Lung (tissue), 16 donors: ENCODE results near the gene TOMM70. TPM values are rescaled to one million over a fixed set of nuclear protein-coding genes. Genes with fewer than 3 reads are reported as not detected.
"Not testable (repeated sequence)": the region's sequence is repeated elsewhere in the genome, so short reads cannot be mapped to it uniquely, and the experiment has no call there.

ENCODE experiments used
- ATAC-seq: fragments of 200-7000 bp; cut with Tn5 transposase; one replicate; pipeline ENCODE4 v1.9.1; 2020; ENCODE audit warnings: moderate number of reproducible peaks; ENCODE audit not compliant: insufficient read depth, low FRiP score
- DNase-seq, 3 donors: peaks; one replicate each; pipeline ENCODE4 v3.0.0-alpha.2; 2013 to 2017
- H3K27ac ChIP-seq, 2 donors: one replicate each; pipeline ENCODE4 v1.5.1; 2013; ENCODE audit warnings: mild to moderate bottlenecking in 2 of 2, moderate library complexity in 2 of 2, control low read depth in 1 of 2, inconsistent platforms in 1 of 2, low read depth in 1 of 2, low read length in 1 of 2
- H3K27me3 ChIP-seq, 3 donors: one replicate each; pipeline ENCODE4 v1.5.1; 2013; ENCODE audit warnings: low read length in 2 of 3; ENCODE audit not compliant: control insufficient read depth in 3 of 3, insufficient read depth in 3 of 3
- H3K36me3 ChIP-seq, 4 donors: one replicate each; pipeline ENCODE4 v1.5.1; 2013; ENCODE audit warnings: low read length in 4 of 4, mild to moderate bottlenecking in 1 of 4, moderate library complexity in 1 of 4; ENCODE audit not compliant: control insufficient read depth in 4 of 4, insufficient read depth in 4 of 4
- H3K4me1 ChIP-seq, 5 donors: one replicate each; pipeline ENCODE4 v1.5.1; 2013; ENCODE audit warnings: low read length in 5 of 5, mild to moderate bottlenecking in 2 of 5, moderate library complexity in 1 of 5; ENCODE audit not compliant: control insufficient read depth in 5 of 5, insufficient read depth in 5 of 5
- H3K4me3 ChIP-seq: one replicate; pipeline ENCODE4 v1.5.1; 2013; ENCODE audit warnings: mild to moderate bottlenecking, control low read depth, moderate library complexity
- H3K9ac ChIP-seq, 2 donors: one replicate each; pipeline ENCODE4 v1.5.1; 2013; ENCODE audit warnings: low read length in 2 of 2, control low read depth in 1 of 2; ENCODE audit not compliant: insufficient read depth in 1 of 2
- H3K9me3 ChIP-seq, 4 donors: one replicate each; pipeline ENCODE4 v1.5.1; 2013; ENCODE audit warnings: low read length in 3 of 4, mild to moderate bottlenecking in 1 of 4, moderate library complexity in 1 of 4; ENCODE audit not compliant: control insufficient read depth in 4 of 4, insufficient read depth in 3 of 4
- CTCF ChIP-seq: IDR thresholded peaks from 2 replicates; pipeline ENCODE4 v1.5.1; 2012; ENCODE audit warnings: mild to moderate bottlenecking; ENCODE audit errors: control extremely low read depth, extremely low read depth
- WGBS, 2 donors: extraction: QIAGEN DNeasy Blood & Tissue Kit; methylation state at CpG; one replicate each; pipeline ENCODE4 v1.1.7; 2013; 5-methylcytosine and 5-hydroxymethylcytosine counted together
- long read RNA-seq, 5 donors: transcript quantifications; one replicate each; lab custom pipeline, GENCODE V29; 2026
- polyA plus RNA-seq, 2 donors: library from polyadenylated mRNA; stranded (reverse); fragments of 200-250 nt; gene quantifications; one replicate each; pipeline ENCODE4 v1.2.1, GENCODE V29; 2013
- total RNA-seq, 2 donors: library from RNA; depleted of rRNA in 1 of 2; stranded (reverse); fragments of >200 nt in 1 of 2; gene quantifications; one replicate each; pipeline ENCODE4 v1.2.1, GENCODE V29; 2014 to 2021
- donor health status: control.
- donor health status: control.
- donor health status: Bipolar disorder and iron deficiency.
- donor health status: healthy.
- donor health status: DM: yes; HTN: yes; CAD: no.

The TOMM70 gene
- total RNA-seq (10 to 100 TPM; 27.5 to 56.9 TPM), polyA plus RNA-seq (10 to 100 TPM; 15.9 to 17.8 TPM)
- long read RNA-seq, donor 1, full-length matches to known transcripts, result 10 of 24 reads
- long read RNA-seq, donor 1, partial matches to known transcripts, result 14 of 24 reads
- long read RNA-seq, donor 1, other reads (novel, unspliced or antisense), result 0 of 24 reads
- long read RNA-seq, donor 2, full-length matches to known transcripts, result 4 of 10 reads
- long read RNA-seq, donor 2, partial matches to known transcripts, result 6 of 10 reads
- long read RNA-seq, donor 2, other reads (novel, unspliced or antisense), result 0 of 10 reads
- long read RNA-seq, donor 3, full-length matches to known transcripts, result 4 of 13 reads
- long read RNA-seq, donor 3, partial matches to known transcripts, result 9 of 13 reads
- long read RNA-seq, donor 3, other reads (novel, unspliced or antisense), result 0 of 13 reads
- long read RNA-seq, donor 4, partial matches to known transcripts, result 11 of 14 reads
- long read RNA-seq, donor 4, other reads (novel, unspliced or antisense), result 0 of 14 reads
- long read RNA-seq, donor 5, full-length matches to known transcripts, result 10 of 29 reads
- long read RNA-seq, donor 5, partial matches to known transcripts, result 19 of 29 reads
- long read RNA-seq, donor 5, other reads (novel, unspliced or antisense), result 0 of 29 reads

GRCh38 chr3:100400780-100401673 lies at the start of gene TOMM70, which contains the start of gene LNP1:
Gene TOMM70 (minus strand): TSS chr3:100401089. CDS start chr3:100400949, 140 bp downstream.
Gene LNP1 (plus strand): TSS chr3:100401539. CDS start chr3:100429730, 28,191 bp downstream.
- H3K4me3 ChIP-seq, result peak within 1 kb of the TSS; percentile 96
- peak within 1 kb of the TSS; percentile 65 to 100 for H3K9ac ChIP-seq
- WGBS, 2 donors, result 0 to 1% methylated on average over 54 to 64 of the region's 64 CpGs
- no peaks in the 10 kb centered on the region for H3K9me3 ChIP-seq
- no peak for TF ChIP-seq CTCF
- ATAC-seq (peak; percentile 97), DNase-seq (peak; percentile 97 to 99 (median 99))
- peaks cover 0 to 2% (median 0%) of the 10 kb centered on the region in 4 donors for H3K36me3 ChIP-seq
- H3K27me3 ChIP-seq, result no peaks in the 10 kb centered on the region
- peak within 1 kb of the TSS; percentile 96 to 97 for H3K27ac ChIP-seq
- H3K4me1 ChIP-seq, result peaks cover 5 to 32% (median 14%) of the 10 kb centered on the region in 5 donors

GRCh38 chr3:100449214-100449613 lies 48.3 kb upstream of the TOMM70 start:
- H3K9ac ChIP-seq, result no peak overlapping the region

GRCh38 chr3:100448079-100448478 lies 47.2 kb upstream of the TOMM70 start:
- Histone ChIP-seq H3K9me3 (no peaks in the 10 kb centered on the region), H3K27me3 (no peaks in the 10 kb centered on the region), H3K9ac (no peak overlapping the region), H3K27ac (no peak overlapping the region), H3K4me3 (no peak overlapping the region), H3K36me3 (peaks cover 0 to 8% (median 2%) of the 10 kb centered on the region in 4 donors), H3K4me1 (no peaks in the 10 kb centered on the region)
- no peak for TF ChIP-seq CTCF
- no peak for DNase-seq
- ATAC-seq, result no peak
- 96 to 100% methylated on average over 1 of the region's 1 CpG for WGBS, 2 donors

More at GRCh38 chr3:100449214-100449613, 48.3 kb upstream of the TOMM70 start:
- H3K36me3 ChIP-seq, result peaks cover 0 to 6% (median 0%) of the 10 kb centered on the region in 4 donors
- WGBS, 2 donors, result 56 to 81% methylated on average over 2 of the region's 2 CpGs
- no peaks in the 10 kb centered on the region for H3K27me3 ChIP-seq
- no peak overlapping the region for H3K4me3 ChIP-seq
- no peak for TF ChIP-seq CTCF
- DNase-seq, result no peak
- no peaks in the 10 kb centered on the region for H3K9me3 ChIP-seq
- ATAC-seq, result no peak
- no peak overlapping the region for H3K27ac ChIP-seq
- H3K4me1 ChIP-seq, result no peaks in the 10 kb centered on the region

GRCh38 chr3:100447067-100447466 lies 46.2 kb upstream of the TOMM70 start:
- H3K4me3 ChIP-seq, DNase-seq, H3K9me3 ChIP-seq, H3K27me3 ChIP-seq, H3K4me1 ChIP-seq, H3K27ac ChIP-seq, H3K9ac ChIP-seq, ATAC-seq, H3K36me3 ChIP-seq: not testable (repeated sequence)
- whole genome bisulfite sequencing, 2 donors, result 95 to 99% methylated on average over 3 of the region's 3 CpGs
